Gastrocnemius medialis (tissue), 4 donors: ENCODE measurements around the gene HHEX. TPM values are rescaled to one million over a fixed set of nuclear protein-coding genes. Genes with fewer than 3 reads are reported as not detected.

Experiments used
- ATAC-seq, 2 donors: fragments of 150-250 bp; one replicate each; pipeline ENCODE4 v1.9.1; 2016
- DNase-seq, 2 donors: peaks; one replicate each; pipeline ENCODE4 v3.0.0-alpha.2; 2019
- H3K27ac ChIP-seq, 4 donors: fragments of 200-600 bp; sonication (generic); 1 replicate in 1 of 4; 2 replicates in 3 of 4; pipeline ENCODE4 v1.5.1; 2016 to 2018; ENCODE audit warnings: mild to moderate bottlenecking in 2 of 4, moderate library complexity in 1 of 4
- H3K27me3 ChIP-seq, 3 donors: fragments of 200-600 bp; sonication (generic) in 2 of 3; 1 replicate in 1 of 3; 2 replicates in 2 of 3; pipeline versions ENCODE4 v1.5.1 to v1.6.0; 2016 to 2019; ENCODE audit warnings: mild to moderate bottlenecking in 1 of 3, moderate library complexity in 1 of 3
- H3K36me3 ChIP-seq, 2 donors: fragments of 200-600 bp; sonication (generic) in 1 of 2; one replicate each; pipeline ENCODE4 v1.5.1; 2017 to 2018
- H3K4me1 ChIP-seq, 2 donors: fragments of 200-600 bp; sonication (generic) in 1 of 2; one replicate each; pipeline ENCODE4 v1.5.1; 2016 to 2017; ENCODE audit warnings: mild to moderate bottlenecking in 2 of 2
- H3K4me3 ChIP-seq, 4 donors: fragments of 200-600 bp; sonication (generic) in 3 of 4; 1 replicate in 1 of 4; 2 replicates in 3 of 4; pipeline ENCODE4 v1.5.1; 2016 to 2019; ENCODE audit warnings: mild to moderate bottlenecking in 2 of 4
- H3K9me3 ChIP-seq, 3 donors: fragments of 200-600 bp; sonication (generic) in 2 of 3; 1 replicate in 1 of 3; 2 replicates in 2 of 3; pipeline ENCODE4 v1.5.1; 2016 to 2019
- CTCF ChIP-seq, 5 experiments: fragments of 450-650 bp in 3 of 5; fragments of 200-600 bp in 2 of 5; sonication (generic) in 2 of 5; IDR thresholded peaks in 4 of 5; conservative IDR thresholded peaks in 1 of 5; 1 replicate in 4 of 5; 2 replicates in 1 of 5; pipeline ENCODE4 v1.5.1; 2016 to 2019; ENCODE audit warnings: antibody characterized with exemption in 5 of 5, mild to moderate bottlenecking in 3 of 5, moderate library complexity in 3 of 5
- POLR2A ChIP-seq, 2 donors: fragments of 450-650 bp; IDR thresholded peaks; one replicate each; pipeline ENCODE4 v1.6.1; 2017; ENCODE audit warnings: antibody characterized with exemption in 2 of 2, mild to moderate bottlenecking in 2 of 2, moderate library complexity in 2 of 2
- in situ Hi-C, 4 donors: fragments of 200-750 bp; cut with MboI; loops; one replicate each; pipeline versions ENCODE4 v1.15.0 to v1.8.0; 2017; ENCODE audit warnings: low sequenced_read_pairs in 4 of 4
- intact Hi-C: fragments of 100-400 bp; cut with DNase I; formaldehyde crosslinking; loops from one replicate; pipeline ENCODE4 v1.15.1; 2023; ENCODE audit warnings: low total_unique reads
- total RNA-seq, 4 donors: library from RNA; depleted of rRNA; stranded (reverse); fragments of >200 nt; gene quantifications; one replicate each; pipeline versions ENCODE4 v1.1.0 to v1.2.3, GENCODE V29; 2016

HHEX gene
- total RNA-seq, 4 donors from 2014 or later = 0.82 to 1.8 (median 0.84) TPM; not detected in 1

- in situ Hi-C loops = no loop called here
- Histone ChIP-seq H3K36me3 (no peaks in the 10 kb centered on the region), H3K27me3 (no peaks in the 10 kb centered on the region), H3K4me3 (no peak overlapping the region), H3K27ac (no peak overlapping the region), H3K9me3 (no peaks in the 10 kb centered on the region), H3K4me1 (no peaks in the 10 kb centered on the region)
- ATAC-seq (no peak), DNase-seq (no peak)
- intact Hi-C loops = no loop called here
- no peak for TF ChIP-seq CTCF (IDR thresholded peaks at IDR 0.05 in 4 of 5, conservative IDR thresholded peaks at IDR 0.05 in 1 of 5)
- TF ChIP-seq POLR2A (IDR thresholded peaks at IDR 0.05) = no peak
Measured at GRCh38 chr10:92656266-92656961, 33.3 kb upstream of the HHEX start.

- TF ChIP-seq CTCF (IDR thresholded peaks at IDR 0.05 in 4 of 5, conservative IDR thresholded peaks at IDR 0.05 in 1 of 5) (no peak), POLR2A (IDR thresholded peaks at IDR 0.05) (no peak)
- ATAC-seq (no peak), DNase-seq (no peak)
- Histone ChIP-seq H3K9me3 (no peaks in the 10 kb centered on the region), H3K36me3 (no peaks in the 10 kb centered on the region), H3K27me3 (no peaks in the 10 kb centered on the region), H3K4me1 (no peaks in the 10 kb centered on the region), H3K4me3 (no peak overlapping the region), H3K27ac (no peak overlapping the region)
- intact Hi-C loops = no loop called here
- in situ Hi-C loops = no loop called here
Measured at GRCh38 chr10:92657024-92657423, 32.7 kb upstream of the HHEX start.

GRCh38 chr10:92662848-92663247, 26.9 kb upstream of the HHEX start:
- TF ChIP-seq POLR2A (IDR thresholded peaks at IDR 0.05) (no peak), CTCF (IDR thresholded peaks at IDR 0.05 in 4 of 5, conservative IDR thresholded peaks at IDR 0.05 in 1 of 5) (no peak)
- no peaks in the 10 kb centered on the region for H3K27me3 ChIP-seq
- H3K9me3 ChIP-seq = no peaks in the 10 kb centered on the region
- H3K4me3 ChIP-seq = peak overlapping the region in 1 of 4 donors; percentile 21
- intact Hi-C loops (no loop called here), in situ Hi-C loops (no loop called here)
- H3K4me1 ChIP-seq = no peaks in the 10 kb centered on the region
- ATAC-seq (no peak), DNase-seq (no peak)
- no peaks in the 10 kb centered on the region for H3K36me3 ChIP-seq
- H3K27ac ChIP-seq = no peak overlapping the region

- in situ Hi-C loops (no loop called here), intact Hi-C loops (no loop called here)
- no peak for ATAC-seq
- no peaks in the 10 kb centered on the region for H3K4me1 ChIP-seq
- H3K9me3 ChIP-seq = no peaks in the 10 kb centered on the region
- TF ChIP-seq CTCF (IDR thresholded peaks at IDR 0.05 in 4 of 5, conservative IDR thresholded peaks at IDR 0.05 in 1 of 5) = no peak
- TF ChIP-seq POLR2A (IDR thresholded peaks at IDR 0.05) = no peak
- no peak overlapping the region for H3K4me3 ChIP-seq
- no peak overlapping the region for H3K27ac ChIP-seq
- H3K36me3 ChIP-seq = no peaks in the 10 kb centered on the region
- DNase-seq = no peak
- H3K27me3 ChIP-seq = no peaks in the 10 kb centered on the region
Measured at GRCh38 chr10:92664322-92664721, 25.4 kb upstream of the HHEX start.

- no peaks in the 10 kb centered on the region for H3K9me3 ChIP-seq
- TF ChIP-seq CTCF (IDR thresholded peaks at IDR 0.05 in 4 of 5, conservative IDR thresholded peaks at IDR 0.05 in 1 of 5) (no peak), POLR2A (IDR thresholded peaks at IDR 0.05) (no peak)
- no peaks in the 10 kb centered on the region for H3K36me3 ChIP-seq
- ATAC-seq (no peak), DNase-seq (no peak)
- H3K27ac ChIP-seq = no peak overlapping the region
- no peak overlapping the region for H3K4me3 ChIP-seq
- H3K4me1 ChIP-seq = no peaks in the 10 kb centered on the region
- intact Hi-C loops = no loop called here
- in situ Hi-C loops = no loop called here
- no peaks in the 10 kb centered on the region for H3K27me3 ChIP-seq
Measured at GRCh38 chr10:92667078-92667477, 22.7 kb upstream of the HHEX start.
